Stimulated activated CD4-positive, alpha-beta T cell treated with anti-CD3 and anti-CD28 coated beads, Interleukin-2, amount 100 ng/mL, for 4 hours (primary cell): Measurements from ENCODE around the gene NRARP.

Experiments
- DNase-seq: peaks from one replicate; pipeline ENCODE4 v3.0.0-alpha.2; 2020; ENCODE audit warnings: low read depth

NRARP gene

GRCh38 chr9:137256856-137257255 is 45.2 kb downstream of the NRARP start:
- DNase-seq, result no peak

GRCh38 chr9:137256362-137256761 is 45.7 kb downstream of the NRARP start:
- DNase-seq, result no peak

- no peak for DNase-seq
Measured at GRCh38 chr9:137255448-137256114, 46.5 kb downstream of the NRARP start.

- DNase-seq, result peak; percentile 93
Measured at GRCh38 chr9:137254624-137255447, 47.2 kb downstream of the NRARP start, which contains the start of gene NELFB. NELFB (plus strand) TSS chr9:137255327.

GRCh38 chr9:137253717-137254623 is 48.1 kb downstream of the NRARP start:
- DNase-seq, result no peak

DNA sequence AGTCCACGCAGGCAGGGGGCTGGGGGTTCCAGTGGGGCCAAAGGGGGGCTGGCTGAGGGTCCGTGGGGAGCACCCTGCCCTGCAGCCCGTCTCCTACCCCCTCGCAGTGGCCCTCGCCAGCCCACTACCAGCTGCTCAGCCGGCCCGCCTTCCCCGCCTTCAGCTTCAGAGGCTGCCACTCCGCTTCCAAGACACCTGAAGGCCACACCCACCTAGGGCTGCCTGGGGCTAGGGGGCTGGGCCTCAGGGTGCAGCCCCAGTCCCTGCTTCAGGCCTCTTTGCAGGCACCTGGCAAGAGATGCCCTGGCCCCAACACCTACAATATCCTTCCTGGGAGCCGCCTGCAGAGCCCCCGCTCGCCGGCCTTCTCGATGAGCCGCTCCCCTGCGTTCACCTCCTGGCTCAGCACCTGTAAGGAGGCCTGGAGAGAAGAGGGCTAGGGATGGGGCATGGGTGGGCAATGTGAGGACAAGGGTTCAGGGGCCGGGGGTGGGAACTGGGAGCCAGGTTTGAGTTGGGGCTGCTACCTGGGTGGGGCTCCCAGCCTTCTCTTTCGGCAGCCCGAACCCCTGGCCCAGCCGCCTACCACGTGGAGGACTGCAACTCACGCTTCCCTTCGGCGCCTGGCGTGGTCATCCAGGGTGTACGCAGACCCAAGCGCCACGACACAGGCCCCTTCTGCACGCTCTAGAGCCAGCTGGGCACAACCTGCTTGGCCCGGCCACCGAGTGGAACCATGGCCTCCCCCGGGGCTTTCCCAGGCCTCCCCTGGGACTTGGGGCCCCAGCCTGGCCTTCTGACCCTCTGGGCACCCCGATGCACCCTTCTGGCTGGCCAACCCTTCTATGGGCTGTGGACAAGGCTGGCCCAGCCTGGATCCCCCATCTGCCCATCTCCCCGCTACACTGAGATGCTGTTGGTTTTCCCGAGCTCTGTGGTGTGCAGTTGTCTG is 49.2 kb downstream of the NRARP start:
- no peak for DNase-seq

DNA sequence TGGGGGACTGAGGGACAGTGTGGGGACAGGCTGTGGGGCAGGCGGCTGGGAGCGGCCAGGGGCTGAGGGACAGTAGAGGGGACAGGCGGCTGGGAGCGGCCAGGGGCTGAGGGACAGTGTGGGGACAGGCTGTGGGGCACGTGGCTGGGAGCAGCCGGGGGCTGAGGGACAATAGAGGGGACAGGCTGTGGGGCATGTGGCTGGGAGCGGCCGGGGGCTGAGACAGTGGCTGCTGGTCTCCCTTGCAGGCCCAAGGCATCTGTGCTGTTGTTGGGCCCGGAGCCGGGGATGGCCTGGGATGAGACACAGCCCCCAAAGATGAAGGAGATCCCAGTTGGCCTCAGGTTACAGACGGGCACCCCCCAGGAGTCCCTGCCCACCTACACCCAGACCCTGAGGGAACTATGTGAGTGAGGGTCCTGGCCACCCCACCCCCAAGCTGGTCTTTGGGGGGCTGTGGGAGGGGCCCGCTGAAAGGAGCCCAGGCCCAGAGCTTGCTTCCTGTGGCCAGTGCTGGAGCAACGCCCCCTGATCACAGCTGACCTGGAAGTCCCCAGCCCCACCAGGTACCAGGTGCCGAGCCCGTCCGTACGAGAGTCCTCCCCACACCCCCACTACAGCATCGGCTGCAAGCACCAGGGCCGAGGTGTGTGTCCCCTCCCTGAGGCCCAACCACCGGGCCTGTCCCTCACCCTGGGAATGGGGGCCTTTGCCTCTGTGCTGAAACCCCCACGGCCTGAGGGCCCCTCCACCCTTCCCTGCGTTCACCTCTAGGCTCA is 50.4 kb downstream of the NRARP start:
- no peak for DNase-seq

- DNase-seq, result no peak
Measured at GRCh38 chr9:137251194-137251461, 50.9 kb downstream of the NRARP start, which contains the start of gene STPG3. STPG3 (plus strand) TSS chr9:137251286; CDS start chr9:137251287, 1 bp downstream.

- no peak for DNase-seq
Measured at GRCh38 chr9:137250329-137251193, 51.5 kb downstream of the NRARP start.
